HEK293 (cell line): ENCODE data around the gene ADM5.

ENCODE experiments used
- BCL11B ChIP-seq: fragments of 450-650 bp; formaldehyde crosslinking; IDR thresholded peaks from 2 replicates; pipeline ENCODE4 v1.5.1; 2016; ENCODE audit warnings: low read depth, missing biosample characterization, missing genetic modification characterization
- EGR2 ChIP-seq: fragments of 450-650 bp; formaldehyde crosslinking; IDR thresholded peaks from 2 replicates; pipeline ENCODE4 v1.5.1; 2016; ENCODE audit warnings: low read depth, missing biosample characterization, missing genetic modification characterization
- KLF1 ChIP-seq: fragments of 450-650 bp; formaldehyde crosslinking; IDR thresholded peaks from 2 replicates; pipeline ENCODE4 v1.5.1; 2016; ENCODE audit warnings: missing biosample characterization, missing genetic modification characterization
- KLF10 ChIP-seq: fragments of 450-650 bp; IDR thresholded peaks from 2 replicates; pipeline ENCODE4 v1.5.1; 2018; ENCODE audit warnings: missing biosample characterization, mild to moderate bottlenecking, missing genetic modification characterization
- SP7 ChIP-seq: fragments of 450-650 bp; formaldehyde crosslinking; IDR thresholded peaks from 2 replicates; pipeline ENCODE4 v1.5.1; 2016; ENCODE audit warnings: missing biosample characterization, missing genetic modification characterization
- TSHZ1 ChIP-seq: fragments of 450-650 bp; formaldehyde crosslinking; IDR thresholded peaks from 2 replicates; pipeline ENCODE4 v1.5.1; 2016; ENCODE audit warnings: missing biosample characterization, missing genetic modification characterization, borderline replicate concordance
- WT1 ChIP-seq: fragments of 450-650 bp; formaldehyde crosslinking; IDR thresholded peaks from 2 replicates; pipeline ENCODE4 v1.5.1; 2016; ENCODE audit warnings: missing biosample characterization, missing genetic modification characterization
- ZBTB17 ChIP-seq: fragments of 450-650 bp; formaldehyde crosslinking; IDR thresholded peaks from 2 replicates; pipeline ENCODE4 v1.5.1; 2016; ENCODE audit warnings: missing biosample characterization, missing genetic modification characterization
- ZBTB20 ChIP-seq: fragments of 450-650 bp; formaldehyde crosslinking; IDR thresholded peaks from 2 replicates; pipeline ENCODE4 v1.5.1; 2016; ENCODE audit warnings: missing biosample characterization, missing genetic modification characterization
- ZBTB26 ChIP-seq: fragments of 450-650 bp; formaldehyde crosslinking; optimal IDR thresholded peaks from 2 replicates; pipeline ENCODE3; 2016; ENCODE audit warnings: missing biosample characterization, mild to moderate bottlenecking, missing genetic modification characterization
- ZBTB48 ChIP-seq: fragments of 450-650 bp; formaldehyde crosslinking; IDR thresholded peaks from 2 replicates; pipeline ENCODE4 v1.5.1; 2016; ENCODE audit warnings: missing biosample characterization, missing genetic modification characterization
- ZBTB6 ChIP-seq: fragments of 450-650 bp; formaldehyde crosslinking; IDR thresholded peaks from 2 replicates; pipeline ENCODE4 v1.5.1; 2017; ENCODE audit warnings: missing biosample characterization, missing genetic modification characterization
- ZBTB7A ChIP-seq: fragments of 450-650 bp; formaldehyde crosslinking; IDR thresholded peaks from 2 replicates; pipeline ENCODE4 v1.5.1; 2016; ENCODE audit warnings: low read depth, missing biosample characterization, missing genetic modification characterization
- ZFHX2 ChIP-seq: fragments of 450-650 bp; formaldehyde crosslinking; conservative IDR thresholded peaks from 2 replicates; pipeline ENCODE4 v1.5.1; 2016; ENCODE audit warnings: missing biosample characterization, missing genetic modification characterization
- ZFP69B ChIP-seq: fragments of 450-650 bp; formaldehyde crosslinking; IDR thresholded peaks from 2 replicates; pipeline ENCODE4 v1.5.1; 2016; ENCODE audit warnings: missing biosample characterization, missing genetic modification characterization
- ZNF112 ChIP-seq: fragments of 450-650 bp; formaldehyde crosslinking; IDR thresholded peaks from 2 replicates; pipeline ENCODE4 v1.5.0; 2017; ENCODE audit warnings: missing biosample characterization, missing genetic modification characterization
- ZNF335 ChIP-seq: fragments of 450-650 bp; formaldehyde crosslinking; conservative IDR thresholded peaks from 2 replicates; pipeline ENCODE4 v1.5.1; 2016; ENCODE audit warnings: missing biosample characterization, missing genetic modification characterization
- ZNF341 ChIP-seq: fragments of 450-650 bp; formaldehyde crosslinking; IDR thresholded peaks from 2 replicates; pipeline ENCODE4; 2016; ENCODE audit warnings: low read depth, missing biosample characterization, missing genetic modification characterization
- ZNF398 ChIP-seq: fragments of 450-650 bp; formaldehyde crosslinking; IDR thresholded peaks from 2 replicates; pipeline ENCODE4 v1.5.1; 2017; ENCODE audit warnings: missing biosample characterization, missing genetic modification characterization
- ZNF529 ChIP-seq: fragments of 450-650 bp; formaldehyde crosslinking; IDR thresholded peaks from 2 replicates; pipeline ENCODE4 v1.5.1; 2017; ENCODE audit warnings: missing genetic modification characterization, missing biosample characterization; ENCODE audit not compliant: insufficient replicate concordance
- ZNF544 ChIP-seq: fragments of 450-650 bp; formaldehyde crosslinking; IDR thresholded peaks from 2 replicates; pipeline ENCODE4 v1.5.0; 2017; ENCODE audit warnings: missing biosample characterization, missing genetic modification characterization
- ZNF561 ChIP-seq: fragments of 450-650 bp; IDR thresholded peaks from 2 replicates; pipeline ENCODE4 v1.5.1; 2018; ENCODE audit warnings: missing biosample characterization, missing genetic modification characterization, borderline replicate concordance
- ZNF645 ChIP-seq: fragments of 450-650 bp; formaldehyde crosslinking; IDR thresholded peaks from 2 replicates; pipeline ENCODE4; 2016; ENCODE audit warnings: missing biosample characterization, missing genetic modification characterization
- ZSCAN16 ChIP-seq: fragments of 450-650 bp; formaldehyde crosslinking; IDR thresholded peaks from 2 replicates; pipeline ENCODE4 v1.5.1; 2016; ENCODE audit warnings: missing biosample characterization, missing genetic modification characterization
- ZSCAN4 ChIP-seq: fragments of 450-650 bp; formaldehyde crosslinking; IDR thresholded peaks from 2 replicates; pipeline ENCODE4 v1.5.1; 2017; ENCODE audit warnings: missing biosample characterization, missing genetic modification characterization
- TF ChIP-seq, protein P1 (sequence below): fragments of 450-650 bp; formaldehyde crosslinking; IDR thresholded peaks from 2 replicates; pipeline ENCODE4 v1.5.1; 2016; ENCODE audit warnings: missing biosample characterization, missing genetic modification characterization
- TF ChIP-seq, protein P2 (sequence below): fragments of 450-650 bp; formaldehyde crosslinking; IDR thresholded peaks from 2 replicates; pipeline ENCODE4 v1.5.1; 2017; ENCODE audit warnings: missing biosample characterization, mild to moderate bottlenecking, missing genetic modification characterization, moderate library complexity

ADM5 gene

GRCh38 chr19:49677231-49677900 lies 12.0 kb upstream of the ADM5 start, which contains the start of gene PRMT1 (continued):
- TF ChIP-seq ZSCAN4 (tag by site-specific recombination) (0 out of 2 replicates have a peak, but pooled peaks have one; percentile 27), ZBTB6 (tag by site-specific recombination) (0 out of 2 replicates have a peak, but pooled peaks have one; percentile 34), ZBTB17 (peak; percentile 7; the same call in 1 of the 2 replicates), ZNF398 (tag by site-specific recombination) (peak; percentile 77), ZNF112 (tag by site-specific recombination) (no peak), ZFP69B (tag by site-specific recombination) (peak; percentile 76; the same call in 1 of the 2 replicates), ZNF529 (tag by site-specific recombination) (no peak), WT1 (tag by site-specific recombination) (peak; percentile 55; the same call in 1 of the 2 replicates), ZSCAN16 (tag by site-specific recombination) (0 out of 2 replicates have a peak, but pooled peaks have one; percentile 25), BCL11B (tag by site-specific recombination) (peak; percentile 99), ZNF341 (tag by site-specific recombination) (0 out of 2 replicates have a peak, but pooled peaks have one; percentile 11), KLF1 (tag by site-specific recombination) (peak; percentile 61), ZNF335 (tag by site-specific recombination) (peak; percentile 86), KLF10 (peak; percentile 99), ZNF544 (tag by site-specific recombination) (no peak), TSHZ1 (tag by site-specific recombination) (peak; percentile 56; the same call in 1 of the 2 replicates), ZBTB20 (tag by site-specific recombination) (peak; percentile 61; the same call in 1 of the 2 replicates), ZFHX2 (tag by site-specific recombination) (peak; percentile 95), EGR2 (tag by site-specific recombination) (peak; percentile 92), ZBTB48 (tag by site-specific recombination) (peak; percentile 68; the same call in 1 of the 2 replicates), ZNF645 (tag by site-specific recombination) (no peak), ZBTB7A (tag by site-specific recombination) (peak; percentile 98), ZBTB26 (peak; percentile 34), SP7 (tag by site-specific recombination) (peak; percentile 71), ZNF561 (tag by site-specific recombination) (0 out of 2 replicates have a peak, but pooled peaks have one; percentile 31)
- TF ChIP-seq, protein P1, sequence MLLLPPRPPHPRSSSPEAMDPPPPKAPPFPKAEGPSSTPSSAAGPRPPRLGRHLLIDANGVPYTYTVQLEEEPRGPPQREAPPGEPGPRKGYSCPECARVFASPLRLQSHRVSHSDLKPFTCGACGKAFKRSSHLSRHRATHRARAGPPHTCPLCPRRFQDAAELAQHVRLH (tag by site-specific recombination): peak; percentile 74; the same call in 1 of the 2 replicates
- TF ChIP-seq, protein P2, sequence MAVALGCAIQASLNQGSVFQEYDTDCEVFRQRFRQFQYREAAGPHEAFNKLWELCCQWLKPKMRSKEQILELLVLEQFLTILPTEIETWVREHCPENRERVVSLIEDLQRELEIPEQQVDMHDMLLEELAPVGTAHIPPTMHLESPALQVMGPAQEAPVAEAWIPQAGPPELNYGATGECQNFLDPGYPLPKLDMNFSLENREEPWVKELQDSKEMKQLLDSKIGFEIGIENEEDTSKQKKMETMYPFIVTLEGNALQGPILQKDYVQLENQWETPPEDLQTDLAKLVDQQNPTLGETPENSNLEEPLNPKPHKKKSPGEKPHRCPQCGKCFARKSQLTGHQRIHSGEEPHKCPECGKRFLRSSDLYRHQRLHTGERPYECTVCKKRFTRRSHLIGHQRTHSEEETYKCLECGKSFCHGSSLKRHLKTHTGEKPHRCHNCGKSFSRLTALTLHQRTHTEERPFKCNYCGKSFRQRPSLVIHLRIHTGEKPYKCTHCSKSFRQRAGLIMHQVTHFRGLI: no peak; the same call in 1 of the 2 replicates
